HL-60 (cell line): ENCODE data around the gene CDC6.

Source experiments
- CTCF ChIP-seq: IDR thresholded peaks from one replicate; pipeline ENCODE4 v1.5.1; 2011; ENCODE audit warnings: low read length, control low read depth, inconsistent platforms; ENCODE audit not compliant: insufficient read depth
- GABPA ChIP-seq: IDR thresholded peaks from 2 replicates; pipeline ENCODE4 v1.6.1; 2012; ENCODE audit warnings: low read depth
- POLR2AphosphoS5 ChIP-seq: IDR thresholded peaks from 2 replicates; pipeline ENCODE4 v1.6.1; 2012; ENCODE audit warnings: low read depth
- REST ChIP-seq: IDR thresholded peaks from 2 replicates; pipeline ENCODE4 v1.6.1; 2012; ENCODE audit warnings: low read depth; ENCODE audit not compliant: insufficient replicate concordance
- SPI1 ChIP-seq: IDR thresholded peaks from 2 replicates; pipeline ENCODE4 v1.6.1; 2012; ENCODE audit warnings: low read depth, mild to moderate bottlenecking, borderline replicate concordance

- TF ChIP-seq CTCF: no peak
- TF ChIP-seq POLR2AphosphoS5: no peak
- no peak for TF ChIP-seq REST
- no peak for TF ChIP-seq SPI1
- no peak for TF ChIP-seq GABPA
These were observed 61.1 kb downstream of the CDC6 start for GRCh38 chr17:40348562-40349476.
